Astrocyte (in vitro differentiated cells and primary cell): ENCODE data around the gene SCT. TPM values are rescaled to one million over a fixed set of nuclear protein-coding genes. Genes with fewer than 3 reads are reported as not detected.

Experiments used
- DNase-seq: peaks from one replicate; pipeline ENCODE4 v3.0.0-alpha.2; 2010; ENCODE audit warnings: low read depth
- FAIRE-seq: peaks from 2 replicates; lab custom pipeline; 2011; peaks lifted over from hg19 to GRCh38; lab: Jason Lieb, UNC
- H2AFZ ChIP-seq: 2 replicates; pipeline ENCODE4 v1.6.0; 2012; ENCODE audit warnings: low read depth, low read length, inconsistent platforms
- H3K27ac ChIP-seq: 2 replicates; pipeline ENCODE4 v1.5.1; 2011; ENCODE audit warnings: low read depth, low read length, inconsistent platforms
- H3K27me3 ChIP-seq: 2 replicates; pipeline ENCODE4 v1.6.0; 2011; ENCODE audit warnings: low read length, inconsistent platforms; ENCODE audit not compliant: insufficient read depth
- H3K36me3 ChIP-seq: 2 replicates; pipeline ENCODE4 v1.5.1; 2011; ENCODE audit warnings: low read length, inconsistent platforms; ENCODE audit not compliant: insufficient read depth
- H3K4me1 ChIP-seq: 2 replicates; pipeline ENCODE4 v1.5.1; 2011; ENCODE audit warnings: low read length, inconsistent platforms; ENCODE audit not compliant: insufficient read depth
- H3K4me2 ChIP-seq: 2 replicates; pipeline ENCODE4 v1.6.0; 2012; ENCODE audit warnings: low read length, inconsistent platforms
- H3K4me3 ChIP-seq: 2 replicates; pipeline ENCODE4 v1.5.1; 2011; ENCODE audit warnings: low read depth, mild to moderate bottlenecking, low read length, inconsistent platforms; ENCODE audit not compliant: insufficient read depth
- H3K79me2 ChIP-seq: 2 replicates; pipeline ENCODE4 v1.6.0; 2012; ENCODE audit warnings: mild to moderate bottlenecking, low read length, inconsistent platforms; ENCODE audit not compliant: insufficient read depth
- H3K9ac ChIP-seq: 2 replicates; pipeline ENCODE4 v1.6.0; 2012; ENCODE audit warnings: mild to moderate bottlenecking, low read length, inconsistent platforms
- H3K9me3 ChIP-seq: 2 replicates; pipeline ENCODE4 v1.5.1; 2012; ENCODE audit warnings: low read depth, mild to moderate bottlenecking, low read length, inconsistent platforms; ENCODE audit not compliant: insufficient read depth
- H4K20me1 ChIP-seq: 2 replicates; pipeline ENCODE4 v1.6.0; 2012; ENCODE audit warnings: low read length, inconsistent platforms; ENCODE audit not compliant: insufficient read depth
- H3K27ac Mint-ChIP-seq: one replicate; pipeline ENCODE4 v1.8.0; 2021; ENCODE audit warnings: mild to moderate bottlenecking, mixed read lengths; ENCODE audit not compliant: unreplicated experiment
- H3K27me3 Mint-ChIP-seq: one replicate; pipeline ENCODE4 v1.8.0; 2021; ENCODE audit warnings: low read depth, mixed read lengths; ENCODE audit not compliant: unreplicated experiment
- H3K36me3 Mint-ChIP-seq: one replicate; pipeline ENCODE4 v1.8.0; 2021; ENCODE audit warnings: low read depth, mixed read lengths; ENCODE audit not compliant: unreplicated experiment
- H3K4me1 Mint-ChIP-seq: one replicate; pipeline ENCODE4 v1.8.0; 2021; ENCODE audit warnings: low read depth, mixed read lengths; ENCODE audit not compliant: unreplicated experiment
- H3K4me3 Mint-ChIP-seq: one replicate; pipeline ENCODE4 v1.8.0; 2021; ENCODE audit warnings: mild to moderate bottlenecking, moderate library complexity, mixed read lengths; ENCODE audit not compliant: unreplicated experiment
- H3K9me3 Mint-ChIP-seq: one replicate; pipeline ENCODE4 v1.8.0; 2021; ENCODE audit warnings: mild to moderate bottlenecking, mixed read lengths; ENCODE audit not compliant: unreplicated experiment
- CTCF ChIP-seq: IDR thresholded peaks from 2 replicates; pipeline ENCODE4 v1.5.1; 2011; ENCODE audit warnings: low read depth, mild to moderate bottlenecking, inconsistent platforms, low read length, moderate library complexity; ENCODE audit not compliant: insufficient read depth
- EZH2 ChIP-seq: IDR thresholded peaks from 2 replicates; pipeline ENCODE4 v1.6.1; 2012; ENCODE audit warnings: mild to moderate bottlenecking, low read length, inconsistent platforms; ENCODE audit not compliant: insufficient read depth
- total RNA-seq: library from RNA; stranded (reverse); gene quantifications from 2 replicates; pipeline ENCODE4 v1.2.1, GENCODE V29; 2021

The SCT gene
- total RNA-seq, 1 donor from 2014 or later: 2.0 TPM

GRCh38 chr11:629237-629583 is 2.2 kb upstream of the SCT start:
- Mint-ChIP-seq H3K27me3 (no peaks in the 10 kb centered on the region), H3K27ac (peak overlapping the region; percentile 98), H3K9me3 (peaks cover 4% of the 10 kb centered on the region), H3K36me3 (peaks cover 6% of the 10 kb centered on the region), H3K4me3 (peak overlapping the region; percentile 52), H3K4me1 (peaks cover 21% of the 10 kb centered on the region)
- FAIRE-seq (no peak), DNase-seq (no peak)
- Histone ChIP-seq H3K79me2 (no peaks in the 10 kb centered on the region), H3K9ac (no peak overlapping the region), H3K4me2 (peak overlapping the region; percentile 78), H3K9me3 (no peaks in the 10 kb centered on the region), H2AFZ (no peak overlapping the region), H4K20me1 (peaks cover 5% of the 10 kb centered on the region), H3K4me1 (peaks cover 15% of the 10 kb centered on the region), H3K27ac (peak overlapping the region; percentile 35), H3K27me3 (peaks cover 2% of the 10 kb centered on the region), H3K36me3 (no peaks in the 10 kb centered on the region), H3K4me3 (no peak overlapping the region)
- TF ChIP-seq EZH2 (no peak), CTCF (no peak)

- TF ChIP-seq CTCF (no peak), EZH2 (no peak)
- H3K9me3 Mint-ChIP-seq: peaks cover 4% of the 10 kb centered on the region
- Histone ChIP-seq H3K27ac (peak overlapping the region; percentile 54), H2AFZ (no peak overlapping the region), H3K27me3 (peaks cover 2% of the 10 kb centered on the region), H3K9me3 (no peaks in the 10 kb centered on the region), H3K4me3 (no peak overlapping the region), H3K9ac (no peak overlapping the region), H3K79me2 (no peaks in the 10 kb centered on the region), H4K20me1 (peaks cover 5% of the 10 kb centered on the region), H3K4me1 (peaks cover 15% of the 10 kb centered on the region), H3K36me3 (no peaks in the 10 kb centered on the region), H3K4me2 (peak overlapping the region; percentile 78)
- H3K27ac Mint-ChIP-seq: peak overlapping the region; percentile 98
- no peaks in the 10 kb centered on the region for H3K27me3 Mint-ChIP-seq
- DNase-seq (no peak), FAIRE-seq (no peak)
- H3K4me3 Mint-ChIP-seq: peak overlapping the region; percentile 34
- peaks cover 23% of the 10 kb centered on the region for H3K4me1 Mint-ChIP-seq
- peaks cover 9% of the 10 kb centered on the region for H3K36me3 Mint-ChIP-seq
These were observed 1.1 kb upstream of the SCT start for GRCh38 chr11:628056-628455.

GRCh38 chr11:627308-627576 is 261 bp upstream of the SCT start:
- H3K27ac ChIP-seq: no peak overlapping the region
- Mint-ChIP-seq H3K4me1 (peaks cover 23% of the 10 kb centered on the region), H3K36me3 (peaks cover 9% of the 10 kb centered on the region), H3K9me3 (peaks cover 4% of the 10 kb centered on the region), H3K27me3 (no peaks in the 10 kb centered on the region), H3K27ac (no peak overlapping the region), H3K4me3 (no peak overlapping the region)
- TF ChIP-seq CTCF: no peak
- no peak for TF ChIP-seq EZH2
- H3K4me3 ChIP-seq: no peak overlapping the region
- no peak overlapping the region for H3K4me2 ChIP-seq
- no peak overlapping the region for H3K9ac ChIP-seq
- H3K27me3 ChIP-seq: peaks cover 2% of the 10 kb centered on the region
- FAIRE-seq: no peak
- no peaks in the 10 kb centered on the region for H3K36me3 ChIP-seq
- H4K20me1 ChIP-seq: peaks cover 5% of the 10 kb centered on the region
- no peaks in the 10 kb centered on the region for H3K79me2 ChIP-seq
- no peak overlapping the region for H2AFZ ChIP-seq
- no peaks in the 10 kb centered on the region for H3K9me3 ChIP-seq
- DNase-seq: no peak
- H3K4me1 ChIP-seq: peaks cover 15% of the 10 kb centered on the region
